Calu3 (cell line): Measurements from ENCODE around the gene C12orf75. TPM values are rescaled to one million over a fixed set of nuclear protein-coding genes. Genes with fewer than 3 reads are reported as not detected.

Experiments
- BruUV-seq: library from RNA; stranded (reverse); fragments of 400-500 nt; replicated peaks from 2 replicates; lab custom pipeline; 2021; lab: Mats Ljungman, UMichigan
- CTCF ChIA-PET: fragments of 300-600 bp; sonication (Branson Sonifier 250); formaldehyde crosslinking; loops from one replicate; lab custom pipeline; 2022; ENCODE audit warnings: antibody characterized with exemption; lab: Charles Lee
- DNase-seq: peaks from one replicate; pipeline ENCODE4 v3.0.0; 2022
- H3K27ac Mint-ChIP-seq: one replicate; pipeline ENCODE4 v1.8.0; 2022; ENCODE audit warnings: mixed read lengths; ENCODE audit not compliant: unreplicated experiment
- H3K27me3 Mint-ChIP-seq: one replicate; pipeline ENCODE4 v1.8.0; 2022; ENCODE audit warnings: mixed read lengths; ENCODE audit not compliant: unreplicated experiment
- H3K36me3 Mint-ChIP-seq: one replicate; pipeline ENCODE4 v1.8.0; 2022; ENCODE audit warnings: mild to moderate bottlenecking, moderate library complexity, mixed read lengths; ENCODE audit not compliant: insufficient read depth, unreplicated experiment
- H3K4me1 Mint-ChIP-seq: one replicate; pipeline ENCODE4 v1.8.0; 2022; ENCODE audit warnings: mild to moderate bottlenecking, low read depth, mixed read lengths; ENCODE audit not compliant: unreplicated experiment
- H3K4me3 Mint-ChIP-seq: one replicate; pipeline ENCODE4 v1.8.0; 2022; ENCODE audit warnings: mild to moderate bottlenecking, low read depth, moderate library complexity, mixed read lengths; ENCODE audit not compliant: unreplicated experiment
- H3K9me3 Mint-ChIP-seq: one replicate; pipeline ENCODE4 v1.8.0; 2022; ENCODE audit warnings: low read depth, mixed read lengths; ENCODE audit not compliant: unreplicated experiment
- CTCF ChIP-seq: fragments of 200-600 bp; IDR thresholded peaks from one replicate; pipeline ENCODE4 v1.8.0; 2022; ENCODE audit warnings: antibody characterized with exemption; ENCODE audit not compliant: unreplicated experiment
- intact Hi-C: fragments of 100-400 bp; cut with micrococcal nuclease; formaldehyde crosslinking; loops from one replicate; pipeline ENCODE4 v1.10.0; 2022; ENCODE audit not compliant: unreplicated experiment
- total RNA-seq: library from RNA; stranded (reverse); gene quantifications from 2 replicates; pipeline ENCODE4 v1.2.3, GENCODE V29; 2022

Gene C12orf75
- total RNA-seq, 1 experiment from 2014 or later: 363 TPM

GRCh38 chr12:105316931-105317852 is 13.3 kb upstream of the C12orf75 start:
- H3K4me3 Mint-ChIP-seq: peak overlapping the region; percentile 3
- CTCF ChIA-PET: interaction anchor here (0.6 to 1.7 kb wide), 6 partner anchors 14 to 101 kb away, joined by 3 to 4 read pairs (median 3); partner anchors contain the start of gene APPL2
- peaks cover 73% of the 10 kb centered on the region for H3K4me1 Mint-ChIP-seq
- no peaks in the 10 kb centered on the region for H3K27me3 Mint-ChIP-seq
- H3K36me3 Mint-ChIP-seq: peaks cover 18% of the 10 kb centered on the region
- DNase-seq: no peak
- BruUV-seq: TSS peak; percentile 63
- H3K27ac Mint-ChIP-seq: peak overlapping the region; percentile 86
- intact Hi-C loops: loop anchor here (5.0 kb wide), 1 partner anchor 80 kb away; the partner anchor contains the start of gene APPL2
- H3K9me3 Mint-ChIP-seq: no peaks in the 10 kb centered on the region
- TF ChIP-seq CTCF: no peak

GRCh38 chr12:105317942-105318621 is 12.4 kb upstream of the C12orf75 start:
- Mint-ChIP-seq H3K4me3 (peak overlapping the region; percentile 3), H3K27ac (peak overlapping the region; percentile 86), H3K4me1 (peaks cover 68% of the 10 kb centered on the region), H3K36me3 (peaks cover 18% of the 10 kb centered on the region), H3K9me3 (no peaks in the 10 kb centered on the region), H3K27me3 (no peaks in the 10 kb centered on the region)
- intact Hi-C loops: loop anchor here (1.0 to 5.0 kb wide), 5 partner anchors 8 to 103 kb away; partner anchors contain the start of gene APPL2
- CTCF ChIA-PET: interaction anchor here (0.6 to 1.7 kb wide), 7 partner anchors 8 to 103 kb away, joined by 3 to 5 read pairs (median 3); partner anchors contain the start of gene APPL2
- no peak for TF ChIP-seq CTCF
- BruUV-seq: no TSS peak
- DNase-seq: peak; percentile 40

GRCh38 chr12:105318651-105319483 is 11.6 kb upstream of the C12orf75 start:
- no peak for TF ChIP-seq CTCF
- DNase-seq: no peak
- intact Hi-C loops: loop anchor here (1.0 to 5.0 kb wide), 5 partner anchors 7 to 104 kb away; partner anchors contain the start of gene APPL2
- H3K4me1 Mint-ChIP-seq: peaks cover 74% of the 10 kb centered on the region
- H3K27ac Mint-ChIP-seq: peak overlapping the region; percentile 86
- no peaks in the 10 kb centered on the region for H3K27me3 Mint-ChIP-seq
- peak overlapping the region; percentile 3 for H3K4me3 Mint-ChIP-seq
- peaks cover 18% of the 10 kb centered on the region for H3K36me3 Mint-ChIP-seq
- CTCF ChIA-PET: interaction anchor here (1.0 to 3.1 kb wide), 6 partner anchors 9 to 104 kb away, joined by 3 to 11 read pairs (median 4); partner anchors contain the start of genes APPL2 and C12orf75
- no peaks in the 10 kb centered on the region for H3K9me3 Mint-ChIP-seq
- BruUV-seq: no TSS peak
